ENCODE measurements around the gene CACTIN. TPM values are rescaled to one million over a fixed set of nuclear protein-coding genes. Genes with fewer than 3 reads are reported as not detected.

CACTIN gene
- total and polyA plus RNA-seq, 2 experiments from 2014 or later: 19.4 to 49.0 TPM

DNA sequence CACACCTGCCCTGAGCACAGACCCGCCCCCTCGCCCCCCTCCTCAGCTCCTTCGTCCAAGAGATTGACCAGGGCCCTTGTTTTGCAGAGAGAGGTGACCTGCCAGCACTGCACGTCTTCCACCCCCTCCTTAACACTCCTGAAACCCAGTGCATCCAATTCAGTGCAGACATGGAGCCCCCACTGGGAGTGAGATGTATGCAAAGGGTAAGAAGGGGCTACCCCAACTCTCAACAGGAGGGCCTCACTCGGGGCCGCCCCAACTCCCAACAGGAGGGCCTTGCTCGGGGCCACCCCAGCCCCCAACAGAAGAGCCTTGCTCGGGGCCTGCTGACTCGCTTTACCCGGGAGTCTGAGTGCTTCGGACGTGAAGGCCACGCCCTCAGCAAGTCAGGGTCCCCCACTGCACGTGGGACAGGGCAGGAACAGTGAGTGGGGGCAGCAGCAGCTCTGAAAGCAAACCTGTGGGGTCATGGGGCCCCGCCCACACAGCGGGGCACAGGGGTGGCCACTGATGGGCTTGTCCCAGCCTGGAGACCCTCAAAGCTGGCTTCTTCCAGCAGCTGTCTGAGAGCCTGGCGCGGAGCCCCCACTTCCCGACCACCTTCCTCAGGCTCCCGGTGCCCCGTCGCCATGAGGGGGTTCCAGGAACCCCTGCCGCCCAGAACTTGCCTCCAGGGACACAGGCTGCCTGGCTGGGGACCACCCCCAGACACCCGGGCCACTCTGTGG is 5.6 kb downstream of the CACTIN start:
- H3K36me3 ChIP-seq: no peaks in the 10 kb centered on the region
- TF ChIP-seq, protein P1, sequence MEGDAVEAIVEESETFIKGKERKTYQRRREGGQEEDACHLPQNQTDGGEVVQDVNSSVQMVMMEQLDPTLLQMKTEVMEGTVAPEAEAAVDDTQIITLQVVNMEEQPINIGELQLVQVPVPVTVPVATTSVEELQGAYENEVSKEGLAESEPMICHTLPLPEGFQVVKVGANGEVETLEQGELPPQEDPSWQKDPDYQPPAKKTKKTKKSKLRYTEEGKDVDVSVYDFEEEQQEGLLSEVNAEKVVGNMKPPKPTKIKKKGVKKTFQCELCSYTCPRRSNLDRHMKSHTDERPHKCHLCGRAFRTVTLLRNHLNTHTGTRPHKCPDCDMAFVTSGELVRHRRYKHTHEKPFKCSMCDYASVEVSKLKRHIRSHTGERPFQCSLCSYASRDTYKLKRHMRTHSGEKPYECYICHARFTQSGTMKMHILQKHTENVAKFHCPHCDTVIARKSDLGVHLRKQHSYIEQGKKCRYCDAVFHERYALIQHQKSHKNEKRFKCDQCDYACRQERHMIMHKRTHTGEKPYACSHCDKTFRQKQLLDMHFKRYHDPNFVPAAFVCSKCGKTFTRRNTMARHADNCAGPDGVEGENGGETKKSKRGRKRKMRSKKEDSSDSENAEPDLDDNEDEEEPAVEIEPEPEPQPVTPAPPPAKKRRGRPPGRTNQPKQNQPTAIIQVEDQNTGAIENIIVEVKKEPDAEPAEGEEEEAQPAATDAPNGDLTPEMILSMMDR (IDR thresholded peaks at IDR 0.05; ENCODE audit: low read depth, low read length): no peak
- DNase-seq (ENCODE audit: low read depth in 1 of 2, low spot score in 1 of 2): no peak
- no peaks in the 10 kb centered on the region for H3K27me3 ChIP-seq
- no peaks in the 10 kb centered on the region for H3K9me3 ChIP-seq (ENCODE audit: low read depth)
- no peak overlapping the region for H3K27ac ChIP-seq
- H3K4me1 ChIP-seq (ENCODE audit: low read depth): peaks cover 7% of the 10 kb centered on the region
- no peak overlapping the region for H3K4me3 ChIP-seq

DNA sequence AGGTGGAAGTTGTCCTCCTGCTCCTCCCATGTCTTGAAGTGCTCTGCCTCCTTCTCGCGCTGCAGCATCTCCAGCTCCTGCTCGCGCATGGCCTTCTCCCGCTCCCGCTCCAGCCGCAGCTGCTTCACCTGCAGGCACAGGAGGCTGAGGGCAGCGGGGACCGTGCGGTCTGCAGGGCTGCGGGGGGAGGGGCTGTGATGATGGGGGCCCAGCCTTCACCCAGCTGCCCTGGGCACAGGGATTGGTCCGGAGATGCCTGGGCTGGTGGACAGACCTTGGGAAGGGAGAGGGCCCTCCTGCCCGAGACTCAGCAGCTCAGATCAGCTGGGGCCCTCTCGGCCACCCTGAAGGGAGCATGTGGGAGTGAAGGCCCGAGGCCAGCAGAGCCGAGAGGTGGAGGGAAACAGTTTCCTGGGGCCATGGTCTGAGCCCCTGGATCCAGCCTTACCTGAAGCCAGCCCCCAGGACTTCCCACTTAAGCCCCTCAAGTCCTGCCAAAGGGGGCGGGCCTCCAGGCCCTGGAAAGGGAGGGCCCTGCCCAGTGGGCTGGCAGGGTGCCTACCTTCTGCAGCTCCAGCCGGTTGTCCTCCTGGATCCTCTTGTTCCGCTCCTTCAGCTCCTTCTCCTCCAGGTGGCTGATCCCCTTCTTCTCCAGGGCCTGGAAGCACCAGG is 6.3 kb downstream of the CACTIN start:
- DNase-seq (ENCODE audit: low read depth in 1 of 2, low spot score in 1 of 2): no peak
- H3K27ac ChIP-seq: no peak overlapping the region
- H3K27me3 ChIP-seq: no peaks in the 10 kb centered on the region
- no peaks in the 10 kb centered on the region for H3K9me3 ChIP-seq (ENCODE audit: low read depth)
- H3K4me3 ChIP-seq: no peak overlapping the region
- TF ChIP-seq, protein P1 (IDR thresholded peaks at IDR 0.05; ENCODE audit: low read depth, low read length): no peak
- H3K36me3 ChIP-seq: no peaks in the 10 kb centered on the region
- peaks cover 2% of the 10 kb centered on the region for H3K4me1 ChIP-seq (ENCODE audit: low read depth)

GRCh38 chr19:3619631-3620012 is 7.0 kb downstream of the CACTIN start:
- Histone ChIP-seq H3K27ac (no peak overlapping the region), H3K9me3 (ENCODE audit: low read depth) (no peaks in the 10 kb centered on the region), H3K4me3 (no peak overlapping the region), H3K27me3 (no peaks in the 10 kb centered on the region), H3K4me1 (ENCODE audit: low read depth) (no peaks in the 10 kb centered on the region), H3K36me3 (no peaks in the 10 kb centered on the region)
- TF ChIP-seq, protein P1 (IDR thresholded peaks at IDR 0.05; ENCODE audit: low read depth, low read length): no peak
- DNase-seq (ENCODE audit: low read depth in 1 of 2, low spot score in 1 of 2): no peak

DNA sequence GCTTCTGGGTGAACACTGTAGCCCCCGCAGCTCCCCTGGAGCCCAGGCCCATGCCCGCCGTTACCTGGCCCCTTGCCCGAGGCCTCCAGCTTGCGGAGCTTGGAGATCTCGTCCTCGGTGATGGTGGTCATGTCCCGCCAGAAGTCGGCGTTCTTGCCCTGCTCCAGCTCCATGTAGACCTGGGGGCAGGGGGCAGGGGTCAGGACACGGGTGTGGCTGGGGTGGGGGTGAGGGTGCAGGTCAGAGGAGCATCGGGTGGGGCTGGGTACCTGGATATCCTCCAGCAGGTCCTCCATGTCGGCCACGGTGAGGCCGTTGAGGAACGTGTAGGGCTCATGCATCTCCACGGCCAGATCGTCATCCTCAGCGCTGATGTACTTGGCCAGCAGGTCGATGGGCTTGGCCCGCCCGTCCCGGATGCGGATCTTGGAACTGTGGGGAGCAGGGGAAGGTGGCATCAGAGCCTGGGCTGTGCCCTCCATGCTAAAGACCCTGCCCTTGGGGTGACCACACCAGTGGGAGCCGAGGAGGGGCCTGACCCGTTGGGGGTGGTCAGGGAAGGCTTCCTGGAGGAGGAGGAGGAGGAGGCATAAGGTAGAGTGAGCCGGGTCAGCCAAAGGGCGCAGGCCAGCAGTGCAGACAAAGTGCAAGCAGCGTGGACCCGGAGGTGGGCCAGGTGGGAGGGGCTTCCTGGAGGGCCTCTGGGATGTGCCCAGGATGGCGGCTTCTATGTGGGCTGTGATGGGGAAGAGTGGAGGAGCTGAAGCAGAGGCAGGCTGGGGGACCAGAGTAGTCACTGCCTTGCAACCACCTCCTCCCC is 7.6 kb downstream of the CACTIN start:
- TF ChIP-seq, protein P1 (IDR thresholded peaks at IDR 0.05; ENCODE audit: low read depth, low read length): no peak
- H3K9me3 ChIP-seq (ENCODE audit: low read depth): no peaks in the 10 kb centered on the region
- H3K4me3 ChIP-seq: no peak overlapping the region
- H3K27me3 ChIP-seq: no peaks in the 10 kb centered on the region
- no peak for DNase-seq (ENCODE audit: low read depth in 1 of 2, low spot score in 1 of 2)
- H3K4me1 ChIP-seq (ENCODE audit: low read depth): no peaks in the 10 kb centered on the region
- H3K36me3 ChIP-seq: no peaks in the 10 kb centered on the region
- H3K27ac ChIP-seq: no peak overlapping the region

GRCh38 chr19:3618144-3618810 is 8.3 kb downstream of the CACTIN start:
- H3K36me3 ChIP-seq: no peaks in the 10 kb centered on the region
- peak; percentile 51 to 67 for DNase-seq (ENCODE audit: low read depth in 1 of 2, low spot score in 1 of 2)
- no peaks in the 10 kb centered on the region for H3K27me3 ChIP-seq
- no peak overlapping the region for H3K27ac ChIP-seq
- TF ChIP-seq, protein P1 (IDR thresholded peaks at IDR 0.05; ENCODE audit: low read depth, low read length): peak; percentile 91
- no peak overlapping the region for H3K4me3 ChIP-seq
- H3K9me3 ChIP-seq (ENCODE audit: low read depth): no peaks in the 10 kb centered on the region
- no peaks in the 10 kb centered on the region for H3K4me1 ChIP-seq (ENCODE audit: low read depth)

Measured in cardiac muscle cell (in vitro differentiated cells and primary cell).